Suprapubic skin (tissue), 4 donors: ENCODE data around the gene PRXL2B.
"Not testable (repeated sequence)": the region's sequence is repeated elsewhere in the genome, so short reads cannot be mapped to it uniquely, and the experiment has no call there.

Source experiments
- CTCF ChIP-seq, 2 donors: fragments of 200-600 bp in 1 of 2; fragments of 450-650 bp in 1 of 2; sonication (generic) in 1 of 2; IDR thresholded peaks; one replicate each; pipeline ENCODE4 v1.5.1; 2016 to 2019; ENCODE audit warnings: antibody characterized with exemption in 2 of 2, mild to moderate bottlenecking in 1 of 2, moderate library complexity in 1 of 2
- POLR2A ChIP-seq, 2 donors: fragments of 450-650 bp; IDR thresholded peaks; one replicate each; pipeline ENCODE4 v1.6.1; 2017; ENCODE audit warnings: antibody characterized with exemption in 2 of 2, mild to moderate bottlenecking in 2 of 2, moderate library complexity in 2 of 2
- POLR2AphosphoS5 ChIP-seq, 3 donors: sonication (generic); formaldehyde crosslinking; IDR thresholded peaks; one replicate each; pipeline ENCODE4 v1.6.1; 2017; ENCODE audit warnings: antibody characterized with exemption in 3 of 3

- TF ChIP-seq POLR2AphosphoS5, CTCF, POLR2A (IDR thresholded peaks at IDR 0.05): not testable (repeated sequence)
Observed at GRCh38 chr1:2549367-2550029, 37.1 kb upstream of the PRXL2B start.
